CD4-positive, alpha-beta T cell treated with Interferon alpha-2 for 1 hour (primary cell): ENCODE data around the gene RBM19.

ENCODE experiments used
- DNase-seq, 2 donors: peaks; one replicate each; pipeline ENCODE4 v3.0.0-alpha.2; 2020 to 2022

The RBM19 gene

GRCh38 chr12:113879658-113880057, 86.5 kb downstream of the RBM19 start:
- DNase-seq, result no peak

GRCh38 chr12:113877607-113878006, 88.5 kb downstream of the RBM19 start:
- DNase-seq, result no peak

- DNase-seq, result no peak
These were observed 90.0 kb downstream of the RBM19 start for GRCh38 chr12:113876160-113876559.

GRCh38 chr12:113875691-113876090, 90.4 kb downstream of the RBM19 start:
- DNase-seq, result no peak

GRCh38 chr12:113874999-113875561, 91.0 kb downstream of the RBM19 start:
- no peak for DNase-seq

GRCh38 chr12:113874326-113874725, 91.8 kb downstream of the RBM19 start:
- no peak for DNase-seq

GRCh38 chr12:113873740-113874139, 92.4 kb downstream of the RBM19 start:
- no peak for DNase-seq

- no peak for DNase-seq
These were observed 95.2 kb downstream of the RBM19 start for GRCh38 chr12:113870890-113871289.

GRCh38 chr12:113870035-113870434, 96.1 kb downstream of the RBM19 start:
- no peak for DNase-seq

GRCh38 chr12:113868365-113868764, 97.8 kb downstream of the RBM19 start:
- DNase-seq, result no peak

GRCh38 chr12:113867258-113867657, 98.9 kb downstream of the RBM19 start:
- no peak for DNase-seq

- no peak for DNase-seq
These were observed 99.6 kb downstream of the RBM19 start for GRCh38 chr12:113866496-113866895.

GRCh38 chr12:113863455-113863845, 102.7 kb downstream of the RBM19 start:
- DNase-seq, result no peak

- DNase-seq, result peak in 1 of 2 donors; percentile 5
These were observed 103.3 kb downstream of the RBM19 start for GRCh38 chr12:113862590-113863454.

- DNase-seq, result no peak
These were observed 104.3 kb downstream of the RBM19 start for GRCh38 chr12:113861708-113862312.

GRCh38 chr12:113860950-113861349, 105.2 kb downstream of the RBM19 start:
- peak in 1 of 2 donors; percentile 19 for DNase-seq

GRCh38 chr12:113860059-113860820, 105.9 kb downstream of the RBM19 start:
- no peak for DNase-seq

GRCh38 chr12:113858841-113859386, 107.2 kb downstream of the RBM19 start:
- no peak for DNase-seq

GRCh38 chr12:113857371-113857770, 108.8 kb downstream of the RBM19 start:
- no peak for DNase-seq

GRCh38 chr12:113855998-113856397, 110.1 kb downstream of the RBM19 start:
- DNase-seq, result no peak

GRCh38 chr12:113854385-113855142, 111.6 kb downstream of the RBM19 start:
- no peak for DNase-seq

- DNase-seq, result no peak
These were observed 112.6 kb downstream of the RBM19 start for GRCh38 chr12:113853491-113853890.
